Measurements from ENCODE around the gene ATP11A. TPM values are rescaled to one million over a fixed set of nuclear protein-coding genes. Genes with fewer than 3 reads are reported as not detected.

ATP11A gene
- total RNA-seq, 1 donor from 2014 or later = 70.9 TPM

GRCh38 chr13:112752211-112752610 lies 62.4 kb downstream of the ATP11A start:
- Mint-ChIP-seq H3K27ac (no peak overlapping the region), H3K27me3 (no peaks in the 10 kb centered on the region), H3K4me3 (no peak overlapping the region), H3K4me1 (ENCODE audit: unreplicated experiment) (peaks cover 23% of the 10 kb centered on the region), H3K36me3 (peaks cover 7% of the 10 kb centered on the region), H3K9me3 (no peaks in the 10 kb centered on the region)
- TF ChIP-seq CTCF (conservative IDR thresholded peaks at IDR 0.05) = no peak
- DNase-seq (ENCODE audit: extremely low spot score, unreplicated experiment) = no peak

GRCh38 chr13:112752711-112753541 lies 63.1 kb downstream of the ATP11A start:
- TF ChIP-seq CTCF (conservative IDR thresholded peaks at IDR 0.05) = no peak
- H3K9me3 Mint-ChIP-seq = no peaks in the 10 kb centered on the region
- H3K27me3 Mint-ChIP-seq = no peaks in the 10 kb centered on the region
- H3K36me3 Mint-ChIP-seq = peaks cover 12% of the 10 kb centered on the region
- H3K4me1 Mint-ChIP-seq (ENCODE audit: unreplicated experiment) = peaks cover 28% of the 10 kb centered on the region
- H3K4me3 Mint-ChIP-seq = no peak overlapping the region
- H3K27ac Mint-ChIP-seq = no peak overlapping the region
- DNase-seq (ENCODE audit: extremely low spot score, unreplicated experiment) = no peak

- no peak for TF ChIP-seq CTCF (conservative IDR thresholded peaks at IDR 0.05)
- no peak for DNase-seq (ENCODE audit: extremely low spot score, unreplicated experiment)
- Mint-ChIP-seq H3K4me1 (ENCODE audit: unreplicated experiment) (peaks cover 28% of the 10 kb centered on the region), H3K27ac (no peak overlapping the region), H3K27me3 (no peaks in the 10 kb centered on the region), H3K9me3 (no peaks in the 10 kb centered on the region), H3K4me3 (no peak overlapping the region), H3K36me3 (peaks cover 12% of the 10 kb centered on the region)
Observed at GRCh38 chr13:112753833-112754232, 64.0 kb downstream of the ATP11A start.

GRCh38 chr13:112754281-112755025 lies 64.6 kb downstream of the ATP11A start:
- H3K27me3 Mint-ChIP-seq = no peaks in the 10 kb centered on the region
- H3K36me3 Mint-ChIP-seq = peaks cover 12% of the 10 kb centered on the region
- H3K27ac Mint-ChIP-seq = no peak overlapping the region
- no peaks in the 10 kb centered on the region for H3K9me3 Mint-ChIP-seq
- H3K4me1 Mint-ChIP-seq (ENCODE audit: unreplicated experiment) = peaks cover 28% of the 10 kb centered on the region
- DNase-seq (ENCODE audit: extremely low spot score, unreplicated experiment) = no peak
- H3K4me3 Mint-ChIP-seq = no peak overlapping the region
- no peak for TF ChIP-seq CTCF (conservative IDR thresholded peaks at IDR 0.05)

- no peaks in the 10 kb centered on the region for H3K9me3 Mint-ChIP-seq
- H3K4me3 Mint-ChIP-seq = no peak overlapping the region
- no peak for DNase-seq (ENCODE audit: extremely low spot score, unreplicated experiment)
- H3K27me3 Mint-ChIP-seq = no peaks in the 10 kb centered on the region
- peaks cover 12% of the 10 kb centered on the region for H3K36me3 Mint-ChIP-seq
- H3K4me1 Mint-ChIP-seq (ENCODE audit: unreplicated experiment) = peaks cover 28% of the 10 kb centered on the region
- H3K27ac Mint-ChIP-seq = no peak overlapping the region
- TF ChIP-seq CTCF (conservative IDR thresholded peaks at IDR 0.05) = no peak
Observed at GRCh38 chr13:112755331-112755730, 65.5 kb downstream of the ATP11A start.
